Measurements from ENCODE around the gene CACNB1. TPM values are rescaled to one million over a fixed set of nuclear protein-coding genes. Genes with fewer than 3 reads are reported as not detected.
A peak's percentile ranks its signal among the peaks of the same experiment; 100 is the strongest.

CACNB1 gene
- total and polyA plus RNA-seq, 2 of the 13 experiments (the other 11 are each of a cell fraction or from before 2014, with no cell fraction given), result 0.75 to 1.5 TPM

- TF ChIP-seq ZNF549 (CRISPR knock-in tag; IDR thresholded peaks at IDR 0.05) (no peak), ARID4A (CRISPR knock-in tag; IDR thresholded peaks at IDR 0.05; ENCODE audit: borderline replicate concordance) (peak; percentile 34; the same call in 1 of the 2 replicates), IRF1 (CRISPR knock-in tag; IDR thresholded peaks at IDR 0.05; ENCODE audit: low read depth) (no peak), ZNF556 (CRISPR knock-in tag; IDR thresholded peaks at IDR 0.05; ENCODE audit: borderline replicate concordance) (no peak), POLR2AphosphoS5 (IDR thresholded peaks at IDR 0.05; ENCODE audit: low read depth, low read length) (no peak), CSRNP1 (CRISPR knock-in tag; IDR thresholded peaks at IDR 0.05) (no peak), SALL2 (CRISPR knock-in tag; IDR thresholded peaks at IDR 0.05) (no peak), ZFX (CRISPR knock-in tag; IDR thresholded peaks at IDR 0.05; ENCODE audit: low read depth) (peak; percentile 51; the same call in 1 of the 2 replicates)
- TF ChIP-seq, protein P1, sequence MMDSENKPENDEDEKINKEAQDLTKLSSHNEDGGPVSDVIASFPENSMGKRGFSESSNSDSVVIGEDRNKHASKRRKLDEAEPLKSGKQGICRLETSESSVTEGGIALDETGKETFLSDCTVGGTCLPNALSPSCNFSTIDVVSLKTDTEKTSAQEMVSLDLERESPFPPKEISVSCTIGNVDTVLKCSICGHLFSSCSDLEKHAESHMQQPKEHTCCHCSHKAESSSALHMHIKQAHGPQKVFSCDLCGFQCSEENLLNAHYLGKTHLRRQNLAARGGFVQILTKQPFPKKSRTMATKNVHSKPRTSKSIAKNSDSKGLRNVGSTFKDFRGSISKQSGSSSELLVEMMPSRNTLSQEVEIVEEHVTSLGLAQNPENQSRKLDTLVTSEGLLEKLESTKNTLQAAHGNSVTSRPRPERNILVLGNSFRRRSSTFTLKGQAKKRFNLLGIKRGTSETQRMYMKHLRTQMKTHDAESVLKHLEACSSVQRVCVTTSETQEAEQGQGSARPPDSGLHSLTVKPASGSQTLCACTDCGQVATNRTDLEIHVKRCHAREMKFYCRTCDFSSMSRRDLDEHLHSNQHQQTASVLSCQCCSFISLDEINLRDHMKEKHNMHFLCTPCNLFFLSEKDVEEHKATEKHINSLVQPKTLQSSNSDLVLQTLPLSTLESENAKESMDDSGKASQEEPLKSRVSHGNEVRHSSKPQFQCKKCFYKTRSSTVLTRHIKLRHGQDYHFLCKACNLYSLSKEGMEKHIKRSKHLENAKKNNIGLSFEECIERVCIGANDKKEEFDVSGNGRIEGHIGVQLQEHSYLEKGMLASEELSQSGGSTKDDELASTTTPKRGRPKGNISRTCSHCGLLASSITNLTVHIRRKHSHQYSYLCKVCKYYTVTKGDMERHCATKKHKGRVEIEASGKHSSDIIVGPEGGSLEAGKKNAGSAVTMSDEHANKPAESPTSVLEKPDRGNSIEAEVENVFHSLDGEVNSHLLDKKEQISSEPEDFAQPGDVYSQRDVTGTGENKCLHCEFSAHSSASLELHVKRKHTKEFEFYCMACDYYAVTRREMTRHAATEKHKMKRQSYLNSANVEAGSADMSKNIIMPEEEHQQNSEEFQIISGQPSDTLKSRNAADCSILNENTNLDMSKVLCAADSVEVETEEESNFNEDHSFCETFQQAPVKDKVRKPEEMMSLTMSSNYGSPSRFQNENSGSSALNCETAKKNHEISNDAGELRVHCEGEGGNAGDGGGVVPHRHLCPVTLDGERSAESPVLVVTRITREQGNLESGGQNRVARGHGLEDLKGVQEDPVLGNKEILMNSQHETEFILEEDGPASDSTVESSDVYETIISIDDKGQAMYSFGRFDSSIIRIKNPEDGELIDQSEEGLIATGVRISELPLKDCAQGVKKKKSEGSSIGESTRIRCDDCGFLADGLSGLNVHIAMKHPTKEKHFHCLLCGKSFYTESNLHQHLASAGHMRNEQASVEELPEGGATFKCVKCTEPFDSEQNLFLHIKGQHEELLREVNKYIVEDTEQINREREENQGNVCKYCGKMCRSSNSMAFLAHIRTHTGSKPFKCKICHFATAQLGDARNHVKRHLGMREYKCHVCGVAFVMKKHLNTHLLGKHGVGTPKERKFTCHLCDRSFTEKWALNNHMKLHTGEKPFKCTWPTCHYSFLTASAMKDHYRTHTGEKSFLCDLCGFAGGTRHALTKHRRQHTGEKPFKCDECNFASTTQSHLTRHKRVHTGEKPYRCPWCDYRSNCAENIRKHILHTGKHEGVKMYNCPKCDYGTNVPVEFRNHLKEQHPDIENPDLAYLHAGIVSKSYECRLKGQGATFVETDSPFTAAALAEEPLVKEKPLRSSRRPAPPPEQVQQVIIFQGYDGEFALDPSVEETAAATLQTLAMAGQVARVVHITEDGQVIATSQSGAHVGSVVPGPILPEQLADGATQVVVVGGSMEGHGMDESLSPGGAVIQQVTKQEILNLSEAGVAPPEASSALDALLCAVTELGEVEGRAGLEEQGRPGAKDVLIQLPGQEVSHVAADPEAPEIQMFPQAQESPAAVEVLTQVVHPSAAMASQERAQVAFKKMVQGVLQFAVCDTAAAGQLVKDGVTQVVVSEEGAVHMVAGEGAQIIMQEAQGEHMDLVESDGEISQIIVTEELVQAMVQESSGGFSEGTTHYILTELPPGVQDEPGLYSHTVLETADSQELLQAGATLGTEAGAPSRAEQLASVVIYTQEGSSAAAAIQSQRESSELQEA (CRISPR knock-in tag; IDR thresholded peaks at IDR 0.05; ENCODE audit: not compliant biosample characterization), result no peak
Observed at GRCh38 chr17:39194089-39194984, 3.1 kb downstream of the CACNB1 start (continued).
